H1 (cell line): ENCODE measurements around the gene TM4SF18. TPM values are rescaled to one million over a fixed set of nuclear protein-coding genes. Genes with fewer than 3 reads are reported as not detected.

Experiments
- CTCF ChIA-PET: fragments of 300-600 bp; sonication (Branson Sonifier 250); formaldehyde crosslinking; loops from one replicate; lab custom pipeline; 2021; ENCODE audit not compliant: partially characterized antibody; lab: Charles Lee
- POLR2A ChIA-PET: fragments of 300-600 bp; sonication (Branson Sonifier 250); formaldehyde crosslinking; loops from one replicate; lab custom pipeline; 2021; ENCODE audit warnings: inconsistent platforms; ENCODE audit not compliant: partially characterized antibody; lab: Charles Lee
- DNase-seq, 2 experiments: peaks; one replicate each; pipeline versions ENCODE4 v3.0.0 to v3.0.0-alpha.2; 2010 to 2022; ENCODE audit warnings: low spot score in 2 of 2, low read depth in 1 of 2, mixed read lengths in 1 of 2
- FAIRE-seq: peaks from 2 replicates; lab custom pipeline; 2011; peaks lifted over from hg19 to GRCh38; lab: Jason Lieb, UNC
- H2AFZ ChIP-seq: 2 replicates; pipeline ENCODE4 v1.8.1; 2012; ENCODE audit warnings: low read length, inconsistent platforms
- H2AK5ac ChIP-seq: 2 replicates; pipeline ENCODE4 v1.6.1; 2013; ENCODE audit warnings: low read depth, low read length
- H2BK120ac ChIP-seq: replicated peaks from 2 replicates; pipeline ENCODE3; 2013; ENCODE audit warnings: low read depth, low read length, inconsistent platforms
- H2BK12ac ChIP-seq: 2 replicates; pipeline ENCODE4 v1.6.1; 2013; ENCODE audit warnings: low read depth, low read length
- H2BK15ac ChIP-seq: 2 replicates; pipeline ENCODE4 v1.6.1; 2013; ENCODE audit warnings: low read length
- H2BK20ac ChIP-seq: 2 replicates; pipeline ENCODE4 v1.6.1; 2013; ENCODE audit warnings: low read length
- H2BK5ac ChIP-seq: 2 replicates; pipeline ENCODE4 v1.6.1; 2013; ENCODE audit warnings: low read depth, low read length
- H3K14ac ChIP-seq: 2 replicates; pipeline ENCODE4 v1.6.1; 2013; ENCODE audit warnings: inconsistent platforms; ENCODE audit not compliant: insufficient read length
- H3K18ac ChIP-seq: 2 replicates; pipeline ENCODE4 v1.6.1; 2013; ENCODE audit warnings: low read length; ENCODE audit errors: extremely low read depth
- H3K23ac ChIP-seq: 2 replicates; pipeline ENCODE4 v1.6.1; 2013; ENCODE audit warnings: inconsistent platforms; ENCODE audit not compliant: insufficient read length
- H3K23me2 ChIP-seq: 2 replicates; pipeline ENCODE4 v1.6.1; 2013; ENCODE audit warnings: low read depth, low read length
- H3K27ac ChIP-seq: 2 replicates; pipeline ENCODE4 v1.6.1; 2011; ENCODE audit warnings: low read depth, low read length, inconsistent platforms
- H3K27me3 ChIP-seq, 4 experiments: replicated peaks in 1 of 4; 1 replicate in 1 of 4; 2 replicates in 3 of 4; pipeline versions ENCODE4 v1.6.1 to v1.8.1; 2011 to 2013; ENCODE audit warnings: low read length in 3 of 4, mild to moderate bottlenecking in 3 of 4, inconsistent platforms in 2 of 4, mixed read lengths in 2 of 4, moderate library complexity in 1 of 4; ENCODE audit not compliant: control insufficient read depth in 3 of 4, insufficient read depth in 3 of 4; ENCODE audit errors: extremely low read depth in 1 of 4
- H3K36me3 ChIP-seq, 4 experiments: 2 replicates each; pipeline versions ENCODE4 v1.6.1 to v1.8.1; 2011 to 2013; ENCODE audit warnings: mild to moderate bottlenecking in 4 of 4, low read length in 3 of 4, moderate library complexity in 2 of 4, control low read depth in 1 of 4, inconsistent platforms in 1 of 4; ENCODE audit not compliant: insufficient read depth in 4 of 4, control insufficient read depth in 2 of 4
- H3K4ac ChIP-seq: replicated peaks from 2 replicates; pipeline ENCODE3; 2013; ENCODE audit warnings: low read length, low read depth, mixed read lengths, inconsistent platforms; ENCODE audit not compliant: insufficient read length
- H3K4me1 ChIP-seq, 4 experiments: replicated peaks in 1 of 4; 1 replicate in 1 of 4; 2 replicates in 3 of 4; pipeline versions ENCODE4 v1.6.1 to v1.8.1; 2011 to 2013; ENCODE audit warnings: low read length in 3 of 4, inconsistent platforms in 2 of 4, mixed read lengths in 1 of 4; ENCODE audit not compliant: insufficient read depth in 4 of 4, control insufficient read depth in 3 of 4
- H3K4me2 ChIP-seq, 2 experiments: 2 replicates each; pipeline versions ENCODE4 v1.6.1 to v1.8.1; 2011 to 2013; ENCODE audit warnings: low read depth in 2 of 2, low read length in 2 of 2, control low read depth in 1 of 2, inconsistent platforms in 1 of 2, mild to moderate bottlenecking in 1 of 2; ENCODE audit not compliant: insufficient read depth in 1 of 2
- H3K4me3 ChIP-seq, 4 experiments: fragments of 200-600, 300-600 bp in 1 of 4; sonication (generic), shearing (Covaris generic), sonication (Bioruptor Twin) in 1 of 4; 2 replicates each; pipeline versions ENCODE4 v1.5.1 to v1.8.1; 2011 to 2016; ENCODE audit warnings: low read length in 4 of 4, low read depth in 3 of 4, control low read depth in 2 of 4, inconsistent platforms in 2 of 4, mild to moderate bottlenecking in 2 of 4, mixed read lengths in 1 of 4, moderate library complexity in 1 of 4; ENCODE audit not compliant: insufficient read depth in 2 of 4; ENCODE audit errors: extremely low read depth in 1 of 4
- H3K56ac ChIP-seq: replicated peaks from 2 replicates; pipeline ENCODE3; 2013; ENCODE audit warnings: low read depth, mild to moderate bottlenecking, mixed read lengths, low read length, inconsistent platforms; ENCODE audit not compliant: insufficient read length
- H3K79me1 ChIP-seq: 2 replicates; pipeline ENCODE4 v1.6.1; 2013; ENCODE audit warnings: low read depth, low read length, control low read depth
- H3K79me2 ChIP-seq, 2 experiments: 2 replicates each; pipeline versions ENCODE4 v1.6.1 to v1.8.1; 2012 to 2013; ENCODE audit warnings: low read length in 2 of 2, mild to moderate bottlenecking in 2 of 2, inconsistent platforms in 1 of 2; ENCODE audit not compliant: insufficient read depth in 2 of 2, control insufficient read depth in 1 of 2
- H3K9ac ChIP-seq, 4 experiments: replicated peaks in 1 of 4; 1 replicate in 1 of 4; 2 replicates in 3 of 4; pipeline versions ENCODE4 v1.6.1 to v1.8.1; 2011 to 2013; ENCODE audit warnings: low read depth in 3 of 4, low read length in 3 of 4, control low read depth in 2 of 4, mild to moderate bottlenecking in 2 of 4, moderate library complexity in 2 of 4, inconsistent platforms in 1 of 4; ENCODE audit errors: extremely low read depth in 1 of 4
- H3K9me3 ChIP-seq, 2 experiments: 2 replicates each; pipeline versions ENCODE4 v1.6.1 to v1.8.1; 2012 to 2013; ENCODE audit warnings: mild to moderate bottlenecking in 2 of 2, moderate library complexity in 2 of 2, control low read depth in 1 of 2, inconsistent platforms in 1 of 2, low read depth in 1 of 2, low read length in 1 of 2, mixed read lengths in 1 of 2; ENCODE audit not compliant: insufficient read depth in 2 of 2
- H4K20me1 ChIP-seq, 2 experiments: replicated peaks in 1 of 2; 2 replicates each; pipeline versions ENCODE3 to v1.8.1; 2011 to 2013; ENCODE audit warnings: inconsistent platforms in 2 of 2, low read length in 2 of 2, mild to moderate bottlenecking in 1 of 2; ENCODE audit not compliant: insufficient read depth in 2 of 2, control insufficient read depth in 1 of 2
- H4K5ac ChIP-seq: 2 replicates; pipeline ENCODE4 v1.6.1; 2013; ENCODE audit warnings: low read length, low read depth, mixed read lengths, inconsistent platforms; ENCODE audit not compliant: insufficient read length
- H4K8ac ChIP-seq: 2 replicates; pipeline ENCODE4 v1.8.0; 2013; ENCODE audit warnings: mild to moderate bottlenecking, moderate library complexity, low read length, inconsistent platforms; ENCODE audit not compliant: insufficient read depth; ENCODE audit errors: extremely low read depth
- H4K91ac ChIP-seq: replicated peaks from 2 replicates; pipeline ENCODE3; 2013; ENCODE audit warnings: low read length, mixed read lengths, inconsistent platforms; ENCODE audit not compliant: insufficient read length
- ATF3 ChIP-seq: IDR thresholded peaks from 2 replicates; pipeline ENCODE4 v1.6.1; 2011; ENCODE audit warnings: low read depth, mild to moderate bottlenecking, low read length; ENCODE audit not compliant: insufficient read depth
- BACH1 ChIP-seq: IDR thresholded peaks from 2 replicates; pipeline ENCODE4 v1.6.1; 2012; ENCODE audit warnings: low read length, improper control_type of control experiment
- CEBPB ChIP-seq: IDR thresholded peaks from 2 replicates; pipeline ENCODE4 v1.6.1; 2012; ENCODE audit warnings: low read depth, low read length
- EP300 ChIP-seq, 2 experiments: IDR thresholded peaks; 1 replicate in 1 of 2; 2 replicates in 1 of 2; pipeline ENCODE4 v1.6.1; 2011 to 2012; ENCODE audit warnings: low read depth in 2 of 2, low read length in 2 of 2, mild to moderate bottlenecking in 2 of 2, borderline replicate concordance in 1 of 2, inconsistent platforms in 1 of 2, moderate library complexity in 1 of 2
- HDAC2 ChIP-seq, 2 experiments: fragments of 300-600 bp in 1 of 2; sonication (generic) in 1 of 2; IDR thresholded peaks; 2 replicates each; pipeline ENCODE4 v1.6.1; 2011 to 2012; ENCODE audit warnings: low read depth in 2 of 2, low read length in 2 of 2, mild to moderate bottlenecking in 2 of 2, moderate library complexity in 2 of 2, borderline replicate concordance in 1 of 2, inconsistent platforms in 1 of 2
- NANOG ChIP-seq: IDR thresholded peaks from 2 replicates; pipeline ENCODE4 v1.6.1; 2011; ENCODE audit warnings: low read length, low read depth, mild to moderate bottlenecking, inconsistent platforms; ENCODE audit not compliant: insufficient read depth, poor library complexity, severe bottlenecking
- PHF8 ChIP-seq: fragments of 200-600 bp; sonication (generic); conservative IDR thresholded peaks from 2 replicates; pipeline ENCODE4 v1.7.1; 2012; ENCODE audit warnings: low read depth, mild to moderate bottlenecking, inconsistent platforms, low read length, moderate library complexity
- RFX5 ChIP-seq: IDR thresholded peaks from 2 replicates; pipeline ENCODE4 v1.6.1; 2011; ENCODE audit warnings: low read depth, low read length, improper control_type of control experiment, borderline replicate concordance
- RNF2 ChIP-seq: fragments of 200-900, 300-1000 bp; sonication (generic); IDR thresholded peaks from 2 replicates; pipeline ENCODE4 v1.7.1; 2016; ENCODE audit warnings: borderline replicate concordance, low read depth, mild to moderate bottlenecking, antibody characterized with exemption, low read length; ENCODE audit not compliant: poor library complexity, severe bottlenecking; ENCODE audit errors: missing control alignments
- SIRT6 ChIP-seq: IDR thresholded peaks from one replicate; pipeline ENCODE4 v1.7.1; 2012; ENCODE audit warnings: low read length, inconsistent platforms
- SIX5 ChIP-seq: IDR thresholded peaks from 2 replicates; pipeline ENCODE4 v1.6.1; 2011; ENCODE audit warnings: mild to moderate bottlenecking, low read depth, low read length
- TBP ChIP-seq: IDR thresholded peaks from 2 replicates; pipeline ENCODE4 v1.6.1; 2011; ENCODE audit warnings: low read depth, low read length, improper control_type of control experiment
- ZNF274 ChIP-seq: IDR thresholded peaks from 2 replicates; pipeline ENCODE4 v1.7.0; 2012; ENCODE audit warnings: low read length, borderline replicate concordance; ENCODE audit errors: extremely low read depth
- WGBS, 2 experiments: shearing (Covaris generic) in 1 of 2; methylation state at CpG; one replicate each; pipeline versions ENCODE4 v1.1.6 to v1.1.7; 2013 to 2015; ENCODE audit warnings: low lambda C conversion rate in 2 of 2, mixed read lengths in 2 of 2, inconsistent platforms in 1 of 2, low coverage in 1 of 2, missing lambda C conversion rate in 1 of 2; ENCODE audit not compliant: insufficient replicate concordance in 2 of 2, insufficient coverage in 1 of 2, insufficient read length in 1 of 2; ENCODE audit errors: extremely low coverage in 1 of 2, missing lambda C conversion rate in 1 of 2; 5-methylcytosine and 5-hydroxymethylcytosine counted together
- polyA plus RNA-seq, 7 experiments: library from polyadenylated mRNA; depleted of rRNA in 3 of 7; stranded (reverse) in 5 of 7; unstranded in 2 of 7; fragments of >200 nt in 5 of 7; fragments of 200-250 nt in 2 of 7; gene quantifications; 1 replicate in 5 of 7; 2 replicates in 1 of 7; 4 replicates in 1 of 7; pipeline versions ENCODE4 v1.2.1 to v1.2.3, GENCODE V29; 2011 to 2013; ENCODE audit warnings: missing spikeins in 2 of 7, mixed read lengths in 2 of 7
- total RNA-seq: library from RNA; stranded (reverse); fragmentation: NEBNext Ultra II Directional; extraction: Animal tissue kit (Norgen Biotek cat#: 25700); gene quantifications from 2 replicates; pipeline ENCODE4 v1.2.1, GENCODE V29; 2021

The TM4SF18 gene
- total and polyA plus RNA-seq, 2 of the 8 experiments (the other 6 are each of a cell fraction or from before 2014, with no cell fraction given): 2.9 to 13.6 TPM

- H4K91ac ChIP-seq: no peak overlapping the region
- no peak overlapping the region for H3K4me2 ChIP-seq
- TF ChIP-seq ZNF274 (no peak), ATF3 (no peak), PHF8 (no peak), TBP (no peak), HDAC2 (IDR thresholded peaks at IDR 0.05; ENCODE audit: borderline replicate concordance in 1 of 2, low read depth in 2 of 2, low read length in 2 of 2) (no peak), RFX5 (no peak), CEBPB (no peak), SIX5 (no peak), SIRT6 (no peak), BACH1 (no peak), RNF2 (no peak), EP300 (IDR thresholded peaks at IDR 0.05; ENCODE audit: borderline replicate concordance in 1 of 2, low read depth in 2 of 2, low read length in 2 of 2) (no peak), NANOG (no peak)
These were observed 63.3 kb downstream of the TM4SF18 start for GRCh38 chr3:149270180-149270579.

More at GRCh38 chr3:149270180-149270579, 63.3 kb downstream of the TM4SF18 start:
- Histone ChIP-seq H4K8ac (no peak overlapping the region), H3K27ac (no peak overlapping the region), H3K9me3 (no peaks in the 10 kb centered on the region), H3K4ac (no peak overlapping the region), H3K9ac (no peak overlapping the region), H3K79me2 (no peaks in the 10 kb centered on the region), H4K20me1 (no peaks in the 10 kb centered on the region), H2BK120ac (no peak overlapping the region), H2BK20ac (no peak overlapping the region), H2BK12ac (no peak overlapping the region), H3K27me3 (no peaks in the 10 kb centered on the region), H2BK5ac (no peak overlapping the region), H3K23ac (no peak overlapping the region), H2AFZ (no peak overlapping the region), H3K23me2 (no peaks in the 10 kb centered on the region), H3K14ac (no peak overlapping the region), H3K79me1 (no peaks in the 10 kb centered on the region), H3K4me1 (no peaks in the 10 kb centered on the region; a peak in 1 of 7 replicates), H3K36me3 (no peaks in the 10 kb centered on the region), H2BK15ac (no peak overlapping the region), H4K5ac (no peak overlapping the region), H3K18ac (no peak overlapping the region; the same call in 1 of the 2 replicates), H3K56ac (no peak overlapping the region), H3K4me3 (no peak overlapping the region), H2AK5ac (no peak overlapping the region)
- DNase-seq: no peak
- CTCF ChIA-PET: interaction anchor here (3.7 to 5.9 kb wide), 2 partner anchors 150 to 316 kb away, joined by 50 read pairs; no protein-coding TSS in a partner anchor
- POLR2A ChIA-PET: no interaction called here
- FAIRE-seq: no peak
- 95% methylated on average over 2 of the region's 2 CpGs; no CpG with 5 or more reads in 1 of the 2 experiments for WGBS, 2 experiments
